DMS79 treated with DMSO at 0.1 percent for 48 hours (cell line): Measurements from ENCODE around the gene EFCAB10.
"Not testable (repeated sequence)": the region's sequence is repeated elsewhere in the genome, so short reads cannot be mapped to it uniquely, and the experiment has no call there.

ENCODE experiments used
- DNase-seq: peaks from one replicate; lab custom pipeline; 2025; lab: John Stamatoyannopoulos, UW

The EFCAB10 gene

GRCh38 chr7:105530546-105530945 lies 50.7 kb downstream of the EFCAB10 start:
- no peak for DNase-seq

GRCh38 chr7:105530126-105530525 lies 51.2 kb downstream of the EFCAB10 start:
- DNase-seq = no peak

- DNase-seq = not testable (repeated sequence)
Observed at GRCh38 chr7:105527737-105528136, 53.6 kb downstream of the EFCAB10 start.

- no peak for DNase-seq
Observed at GRCh38 chr7:105524840-105525239, 56.5 kb downstream of the EFCAB10 start.

- not testable (repeated sequence) for DNase-seq
Observed at GRCh38 chr7:105524423-105524822, 56.9 kb downstream of the EFCAB10 start.

- peak; percentile 75 for DNase-seq
Observed at GRCh38 chr7:105521717-105522463, 59.4 kb downstream of the EFCAB10 start, which contains the start of gene PUS7. Gene PUS7 (minus strand): TSS chr7:105522271. CDS start chr7:105508512, 13,759 bp downstream.

GRCh38 chr7:105521027-105521716 lies 60.1 kb downstream of the EFCAB10 start:
- peak; percentile 75 for DNase-seq

- not testable (repeated sequence) for DNase-seq
Observed at GRCh38 chr7:105520620-105521019, 60.7 kb downstream of the EFCAB10 start.

- DNase-seq = no peak
Observed at GRCh38 chr7:105519353-105519752, 61.9 kb downstream of the EFCAB10 start.

GRCh38 chr7:105515610-105516009 lies 65.7 kb downstream of the EFCAB10 start:
- not testable (repeated sequence) for DNase-seq
